Measurements from ENCODE around the gene OR2M5. TPM values are rescaled to one million over a fixed set of nuclear protein-coding genes. Genes with fewer than 3 reads are reported as not detected.

Gene OR2M5
- total and polyA plus RNA-seq, 9 of the 15 experiments (the other 6 are each of a cell fraction or from before 2014, with no cell fraction given) = not detected

GRCh38 chr1:248194117-248194516 lies 49.2 kb downstream of the OR2M5 start:
- intact Hi-C loops (cut with micrococcal nuclease) = no loop called here
- FAIRE-seq (no peak), ATAC-seq (no peak), DNase-seq (ENCODE audit: extremely low read depth in 1 of 4, low spot score in 3 of 4) (no peak)
- Histone ChIP-seq H3K9me1 (ENCODE audit: control insufficient read depth, insufficient read depth, low read length) (no peaks in the 10 kb centered on the region), H4K20me1 (replicated peaks; ENCODE audit: control insufficient read depth, insufficient read depth, low read length) (no peaks in the 10 kb centered on the region), H3K4me1 (replicated peaks in 1 of 2; ENCODE audit: control insufficient read depth in 2 of 2, insufficient read depth in 2 of 2, low read length in 2 of 2) (no peaks in the 10 kb centered on the region), H3K4me3 (no peak overlapping the region), H3K27ac (ENCODE audit: extremely low read depth, low read depth, low read length) (no peak overlapping the region), H3K9me3 (replicated peaks; ENCODE audit: control insufficient read depth, insufficient read depth, low read depth, low read length) (no peaks in the 10 kb centered on the region; the same call in 1 of the 2 replicates), H3K9ac (ENCODE audit: insufficient read depth in 1 of 2, low read depth in 2 of 2, low read length in 2 of 2) (no peak overlapping the region), H3K36me3 (ENCODE audit: control insufficient read depth, insufficient read depth, low read length) (no peaks in the 10 kb centered on the region), H3K27me3 (ENCODE audit: control insufficient read depth in 2 of 2, insufficient read depth in 2 of 2, low read length in 2 of 2) (no peaks in the 10 kb centered on the region), H3K79me2 (ENCODE audit: control insufficient read depth, insufficient read depth, low read length) (no peaks in the 10 kb centered on the region), H2AFZ (ENCODE audit: low read depth, low read length) (no peak overlapping the region), H3K4me2 (ENCODE audit: insufficient read depth, low read length) (no peak overlapping the region)
- in situ Hi-C loops (cut with MboI) = no loop called here
- POLR2A ChIA-PET = no interaction called here
- 0% methylated on average over 1 of the region's 1 CpG for WGBS (ENCODE audit: insufficient coverage, low coverage, missing lambda C conversion rate)
- CTCF ChIA-PET (ENCODE audit: low intra/inter-chr PET ratio) = no interaction called here
- no TSS peak for BruUV-seq (replicated peaks)
- TF ChIP-seq PATZ1 (CRISPR knock-in tag; IDR thresholded peaks at IDR 0.05; ENCODE audit: borderline replicate concordance) (no peak), EP300 (IDR thresholded peaks at IDR 0.05; ENCODE audit: low read length) (no peak), LARP7 (IDR thresholded peaks at IDR 0.05) (no peak), BRD4 (IDR thresholded peaks at IDR 0.05) (no peak), MYNN (IDR thresholded peaks at IDR 0.05) (no peak), MYNN (CRISPR knock-in tag; IDR thresholded peaks at IDR 0.05) (no peak), AFF1 (IDR thresholded peaks at IDR 0.05; ENCODE audit: low read depth in 1 of 2, partially characterized antibody in 2 of 2) (peak in 1 of 2 experiments; percentile 92), CREBBP (IDR thresholded peaks at IDR 0.05; ENCODE audit: low read depth, low read length) (no peak), E2F1 (CRISPR knock-in tag; IDR thresholded peaks at IDR 0.05) (no peak), ZMIZ1 (IDR thresholded peaks at IDR 0.05; ENCODE audit: low read depth in 2 of 2, low read length in 2 of 2) (no peak), KLF16 (IDR thresholded peaks at IDR 0.05) (no peak), ZNF316 (IDR thresholded peaks at IDR 0.05) (peak; percentile 30; the same call in 1 of the 2 replicates), TOE1 (IDR thresholded peaks at IDR 0.05; ENCODE audit: borderline replicate concordance) (no peak), TOE1 (CRISPR knock-in tag; IDR thresholded peaks at IDR 0.05; ENCODE audit: borderline replicate concordance, low read depth) (no peak)

Data from K562 (cell line).